Measurements from ENCODE around the gene NFRKB.

The NFRKB gene

GRCh38 chr11:129866311-129866710 is 29.1 kb downstream of the NFRKB start:
- no peak for TF ChIP-seq CTCF (IDR thresholded peaks at IDR 0.05)

GRCh38 chr11:129865701-129866100 is 29.7 kb downstream of the NFRKB start:
- no peak for TF ChIP-seq CTCF (IDR thresholded peaks at IDR 0.05)

- TF ChIP-seq CTCF (IDR thresholded peaks at IDR 0.05): no peak
These were observed 30.6 kb downstream of the NFRKB start for GRCh38 chr11:129864811-129865210.

GRCh38 chr11:129861702-129862522 is 33.5 kb downstream of the NFRKB start:
- TF ChIP-seq CTCF (IDR thresholded peaks at IDR 0.05): no peak

- no peak for TF ChIP-seq CTCF (IDR thresholded peaks at IDR 0.05)
These were observed 39.3 kb downstream of the NFRKB start for GRCh38 chr11:129856036-129856435.

GRCh38 chr11:129855086-129855485 is 40.3 kb downstream of the NFRKB start:
- TF ChIP-seq CTCF (IDR thresholded peaks at IDR 0.05): no peak

GRCh38 chr11:129854232-129854805 is 41.1 kb downstream of the NFRKB start:
- no peak for TF ChIP-seq CTCF (IDR thresholded peaks at IDR 0.05)

Measured in LNCAP (cell line).